GM13977 (cell line): ENCODE results near the gene PDE2A.

ENCODE experiments used
- DNase-seq: peaks from one replicate; pipeline ENCODE4 v3.0.0; 2012; ENCODE audit warnings: low spot score
- in situ Hi-C: fragments of 300-500 bp; cut with MboI; formaldehyde crosslinking; loops from one replicate; pipeline ENCODE4 v1.12.0; 2022; ENCODE audit warnings: low sequenced_read_pairs, low pct_unique_long_range_greater_than_20kb, mixed read lengths, inconsistent platforms; ENCODE audit not compliant: unreplicated experiment
- TF ChIP-seq, protein P1 (sequence below): IDR thresholded peaks from 2 replicates; pipeline ENCODE4 v1.5.1; 2012; ENCODE audit warnings: mild to moderate bottlenecking, control low read depth; ENCODE audit not compliant: insufficient read depth; ENCODE audit errors: extremely low read depth, missing control alignments

The PDE2A gene

GRCh38 chr11:72546866-72547265, 127.4 kb downstream of the PDE2A start:
- TF ChIP-seq, protein P1, sequence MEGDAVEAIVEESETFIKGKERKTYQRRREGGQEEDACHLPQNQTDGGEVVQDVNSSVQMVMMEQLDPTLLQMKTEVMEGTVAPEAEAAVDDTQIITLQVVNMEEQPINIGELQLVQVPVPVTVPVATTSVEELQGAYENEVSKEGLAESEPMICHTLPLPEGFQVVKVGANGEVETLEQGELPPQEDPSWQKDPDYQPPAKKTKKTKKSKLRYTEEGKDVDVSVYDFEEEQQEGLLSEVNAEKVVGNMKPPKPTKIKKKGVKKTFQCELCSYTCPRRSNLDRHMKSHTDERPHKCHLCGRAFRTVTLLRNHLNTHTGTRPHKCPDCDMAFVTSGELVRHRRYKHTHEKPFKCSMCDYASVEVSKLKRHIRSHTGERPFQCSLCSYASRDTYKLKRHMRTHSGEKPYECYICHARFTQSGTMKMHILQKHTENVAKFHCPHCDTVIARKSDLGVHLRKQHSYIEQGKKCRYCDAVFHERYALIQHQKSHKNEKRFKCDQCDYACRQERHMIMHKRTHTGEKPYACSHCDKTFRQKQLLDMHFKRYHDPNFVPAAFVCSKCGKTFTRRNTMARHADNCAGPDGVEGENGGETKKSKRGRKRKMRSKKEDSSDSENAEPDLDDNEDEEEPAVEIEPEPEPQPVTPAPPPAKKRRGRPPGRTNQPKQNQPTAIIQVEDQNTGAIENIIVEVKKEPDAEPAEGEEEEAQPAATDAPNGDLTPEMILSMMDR, result no peak
- DNase-seq, result no peak
- in situ Hi-C loops, result no loop called here

DNA sequence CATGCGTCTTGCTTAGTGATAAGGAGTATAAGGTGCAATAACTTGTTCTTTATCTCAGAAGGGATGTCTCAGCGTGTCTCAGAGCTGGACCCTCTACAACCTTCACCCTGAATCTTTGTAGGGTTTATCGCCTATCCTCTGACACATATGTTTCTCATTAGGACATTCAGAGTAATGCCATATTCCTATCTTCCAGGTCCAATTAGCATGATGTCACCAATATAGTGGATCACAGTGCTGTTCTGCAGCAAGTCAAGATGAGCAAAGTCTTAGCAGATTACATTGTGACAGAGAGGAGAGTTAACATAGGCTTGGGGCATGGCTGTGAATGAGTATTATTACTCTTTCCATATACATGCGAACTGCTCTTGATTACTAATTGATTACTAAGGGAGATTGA, 129.6 kb downstream of the PDE2A start:
- TF ChIP-seq, protein P1, result no peak
- in situ Hi-C loops, result no loop called here
- DNase-seq, result no peak

DNA sequence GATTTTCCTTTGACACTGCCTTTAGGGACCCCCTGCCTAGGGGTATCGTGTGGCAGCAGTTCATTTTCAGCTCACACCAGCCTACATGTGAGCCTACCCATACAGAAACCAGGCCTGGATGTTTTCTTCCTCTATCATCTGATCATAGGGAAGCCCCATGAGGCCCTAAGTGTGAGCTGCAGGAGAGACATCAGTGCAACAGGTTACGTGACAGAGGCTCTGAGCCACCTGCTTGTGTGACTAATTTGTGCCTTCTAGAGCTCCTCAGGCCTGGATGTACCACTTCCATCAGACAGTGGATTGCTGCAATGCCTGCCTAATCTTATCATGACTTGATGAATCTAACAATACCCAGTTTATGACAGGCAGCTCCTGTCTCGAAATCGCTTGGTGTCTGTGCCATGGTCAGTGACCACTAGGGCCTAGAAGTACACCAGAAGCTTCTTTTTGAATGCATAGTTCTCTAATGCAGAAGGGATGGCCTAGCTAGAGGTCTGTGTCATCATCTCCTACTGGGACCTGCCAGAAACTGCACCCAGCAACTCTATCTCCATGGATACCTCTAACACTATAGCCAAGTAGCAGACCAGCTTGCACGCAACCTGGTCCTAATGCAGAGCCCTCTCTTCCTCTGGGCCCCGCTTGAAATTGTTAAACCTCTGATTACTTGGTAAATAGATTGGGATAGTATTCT, 130.2 kb downstream of the PDE2A start:
- TF ChIP-seq, protein P1, result no peak
- in situ Hi-C loops, result no loop called here
- DNase-seq, result no peak

DNA sequence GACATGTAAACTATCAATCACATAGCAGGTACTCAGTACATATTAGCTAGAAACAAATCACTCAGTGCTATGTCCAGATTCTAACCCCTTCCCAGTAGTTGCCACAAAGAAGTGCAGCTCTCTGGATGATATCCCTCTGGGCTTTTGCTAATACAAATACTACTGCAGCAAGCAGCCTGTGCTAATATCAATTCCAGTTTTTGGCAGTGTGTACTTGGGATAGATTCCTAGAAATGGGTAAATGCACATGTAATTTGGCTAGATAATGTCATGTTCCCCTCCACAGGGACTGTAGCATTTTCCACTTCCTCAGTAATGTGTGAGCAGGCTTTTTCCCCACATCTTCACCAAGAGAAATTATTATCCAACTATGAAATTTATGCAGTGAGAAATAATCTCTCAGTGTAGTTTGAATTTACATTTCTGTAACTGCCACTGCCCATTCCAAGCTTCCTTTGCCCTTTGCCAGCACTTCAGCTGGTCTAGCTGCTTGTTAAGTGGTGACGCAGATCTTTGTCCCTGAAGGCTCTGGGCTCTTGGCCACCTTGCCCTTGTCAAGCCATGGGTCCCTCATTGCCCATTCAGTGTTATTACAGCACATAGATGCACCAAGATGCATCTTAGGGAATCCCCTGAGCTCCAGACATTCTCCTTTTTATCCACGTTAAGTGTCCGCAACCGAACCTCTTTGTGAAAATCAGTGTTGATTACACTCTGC, 132.8 kb downstream of the PDE2A start:
- TF ChIP-seq, protein P1, result no peak
- in situ Hi-C loops, result no loop called here

GRCh38 chr11:72537051-72537450, 137.2 kb downstream of the PDE2A start:
- no peak for DNase-seq
- TF ChIP-seq, protein P1, result no peak
- in situ Hi-C loops, result no loop called here

More for the DNA sequence above, 132.8 kb downstream of the PDE2A start:
- no peak for DNase-seq

- in situ Hi-C loops, result no loop called here
- DNase-seq, result no peak
- TF ChIP-seq, protein P1, result no peak
Observed at GRCh38 chr11:72535194-72535547, 139.1 kb downstream of the PDE2A start.
